Panc1 (cell line): ENCODE results near the gene NPM3. TPM values are rescaled to one million over a fixed set of nuclear protein-coding genes. Genes with fewer than 3 reads are reported as not detected.

ENCODE experiments used
- ATAC-seq: fragments of 200-7000 bp; cut with Tn5 transposase; 2 replicates; pipeline ENCODE4 v1.9.1; 2020; ENCODE audit warnings: mild to moderate bottlenecking, moderate library complexity
- BruUV-seq: library from RNA; stranded (reverse); fragments of 400-500 nt; replicated peaks from 2 replicates; lab custom pipeline; 2021; lab: Mats Ljungman, UMichigan
- CTCF ChIA-PET: fragments of 300-600 bp; sonication (Branson Sonifier 250); formaldehyde crosslinking; loops from one replicate; lab custom pipeline; 2022; ENCODE audit warnings: antibody characterized with exemption; lab: Charles Lee
- POLR2A ChIA-PET: fragments of 300-600 bp; sonication (Branson Sonifier 250); formaldehyde crosslinking; loops from one replicate; lab custom pipeline; 2022; ENCODE audit warnings: antibody characterized with exemption; lab: Charles Lee
- DNase-seq: peaks from one replicate; pipeline ENCODE4 v3.0.0-alpha.2; 2010; ENCODE audit warnings: low read depth, low spot score
- H3K27ac ChIP-seq: 2 replicates; pipeline ENCODE4 v1.5.1; 2011; ENCODE audit warnings: mild to moderate bottlenecking, low read length, inconsistent platforms
- H3K27me3 ChIP-seq: fragments of 200-500 bp; sonication (Bioruptor generic); 2 replicates; pipeline ENCODE4 v1.6.0; 2014; ENCODE audit warnings: low read length, inconsistent platforms; ENCODE audit not compliant: control insufficient read depth, insufficient read depth
- H3K36me3 ChIP-seq: fragments of 200-500 bp; sonication (Bioruptor generic); 2 replicates; pipeline ENCODE4 v1.5.1; 2014; ENCODE audit warnings: inconsistent platforms, mild to moderate bottlenecking, low read length, moderate library complexity; ENCODE audit not compliant: control insufficient read depth, insufficient read depth
- H3K4me1 ChIP-seq: 2 replicates; pipeline ENCODE4 v1.5.1; 2011; ENCODE audit warnings: inconsistent platforms, mild to moderate bottlenecking, low read length, moderate library complexity; ENCODE audit not compliant: control insufficient read depth, insufficient read depth
- H3K4me3 ChIP-seq, 2 experiments: 2 replicates each; pipeline ENCODE4 v1.5.1; 2011 to 2012; ENCODE audit warnings: low read depth in 2 of 2, low read length in 2 of 2, mild to moderate bottlenecking in 2 of 2, inconsistent platforms in 1 of 2, moderate library complexity in 1 of 2
- H3K9me3 ChIP-seq: fragments of 200-500 bp; sonication (Bioruptor generic); 2 replicates; pipeline ENCODE4 v1.5.1; 2014; ENCODE audit warnings: low read depth, mild to moderate bottlenecking, inconsistent platforms, low read length, moderate library complexity; ENCODE audit not compliant: control insufficient read depth, insufficient read depth
- CTCF ChIP-seq: fragments of 450-650 bp; IDR thresholded peaks from 2 replicates; pipeline ENCODE4 v1.5.1; 2017; ENCODE audit warnings: mild to moderate bottlenecking
- POLR2AphosphoS5 ChIP-seq: IDR thresholded peaks from 2 replicates; pipeline ENCODE4 v1.6.1; 2012; ENCODE audit warnings: mild to moderate bottlenecking, low read depth, low read length, moderate library complexity
- REST ChIP-seq, 2 experiments: IDR thresholded peaks; 2 replicates each; pipeline ENCODE4 v1.6.1; 2011 to 2012; ENCODE audit warnings: low read depth in 2 of 2, control low read depth in 1 of 2, low read length in 1 of 2, mild to moderate bottlenecking in 1 of 2, moderate library complexity in 1 of 2; ENCODE audit not compliant: insufficient read depth in 1 of 2
- SIN3A ChIP-seq: IDR thresholded peaks from 2 replicates; pipeline ENCODE4 v1.6.1; 2012; ENCODE audit warnings: low read depth, mild to moderate bottlenecking, low read length, moderate library complexity, borderline replicate concordance; ENCODE audit not compliant: insufficient read depth
- TCF7L2 ChIP-seq: IDR thresholded peaks from 2 replicates; pipeline ENCODE4 v1.6.1; 2011; ENCODE audit warnings: mild to moderate bottlenecking, low read depth, low read length, inconsistent platforms
- in situ Hi-C: cut with HindIII; loops from 2 replicates; pipeline ENCODE4 v1.10.0; 2016; ENCODE audit warnings: low sequenced_read_pairs, low pct_unique_long_range_greater_than_20kb
- intact Hi-C: fragments of 100-400 bp; cut with micrococcal nuclease; formaldehyde crosslinking; loops from one replicate; pipeline ENCODE4 v1.10.0; 2022; ENCODE audit not compliant: unreplicated experiment
- total RNA-seq: library from RNA; stranded (reverse); gene quantifications from one replicate; pipeline ENCODE4 v1.2.1, GENCODE V29; 2021; ENCODE audit not compliant: unreplicated experiment

The NPM3 gene
- total RNA-seq, 1 experiment from 2014 or later = 109 TPM

- BruUV-seq = no TSS peak
- no peaks in the 10 kb centered on the region for H3K4me1 ChIP-seq
- no peak overlapping the region for H3K4me3 ChIP-seq
- CTCF ChIA-PET = interaction anchor here (0.6 kb wide), 1 partner anchor 316 kb away, joined by 15 read pairs; no protein-coding TSS in a partner anchor
- no peaks in the 10 kb centered on the region for H3K36me3 ChIP-seq
- TF ChIP-seq CTCF = no peak
- no peak for TF ChIP-seq REST (IDR thresholded peaks at IDR 0.05; ENCODE audit: insufficient read depth in 1 of 2, low read depth in 2 of 2, low read length in 1 of 2)
- TF ChIP-seq POLR2AphosphoS5 = no peak
- TF ChIP-seq TCF7L2 = no peak
- no peak for TF ChIP-seq SIN3A
- ATAC-seq (no peak), DNase-seq (no peak)
- intact Hi-C loops (no loop called here), in situ Hi-C loops (no loop called here)
- H3K27ac ChIP-seq = no peak overlapping the region
- POLR2A ChIA-PET = interaction anchor here (0.6 kb wide), 1 partner anchor 174 kb away, joined by 3 read pairs; no protein-coding TSS in a partner anchor
- no peaks in the 10 kb centered on the region for H3K9me3 ChIP-seq
- H3K27me3 ChIP-seq = no peaks in the 10 kb centered on the region
These were observed 15.1 kb downstream of the NPM3 start for GRCh38 chr10:101767966-101768790.

GRCh38 chr10:101767600-101767945 lies 15.7 kb downstream of the NPM3 start:
- BruUV-seq = no TSS peak
- ATAC-seq (no peak), DNase-seq (no peak)
- no peaks in the 10 kb centered on the region for H3K4me1 ChIP-seq
- ChIA-PET POLR2A (no interaction called here), CTCF (no interaction called here)
- in situ Hi-C loops (no loop called here), intact Hi-C loops (no loop called here)
- H3K4me3 ChIP-seq = no peak overlapping the region
- no peaks in the 10 kb centered on the region for H3K36me3 ChIP-seq
- no peak overlapping the region for H3K27ac ChIP-seq
- H3K9me3 ChIP-seq = no peaks in the 10 kb centered on the region
- no peaks in the 10 kb centered on the region for H3K27me3 ChIP-seq
- TF ChIP-seq SIN3A = no peak
- TF ChIP-seq CTCF = no peak
- TF ChIP-seq REST (IDR thresholded peaks at IDR 0.05; ENCODE audit: insufficient read depth in 1 of 2, low read depth in 2 of 2, low read length in 1 of 2) = no peak
- TF ChIP-seq TCF7L2 = no peak
- TF ChIP-seq POLR2AphosphoS5 = no peak
